OCI-LY7 (cell line): ENCODE data around the gene GALNT6. TPM values are rescaled to one million over a fixed set of nuclear protein-coding genes. Genes with fewer than 3 reads are reported as not detected.

Source experiments
- BruUV-seq: library from RNA; stranded (reverse); fragments of 400-500 nt; replicated peaks from 2 replicates; lab custom pipeline; 2021; lab: Mats Ljungman, UMichigan
- CTCF ChIA-PET: fragments of 300-600 bp; sonication (Branson Sonifier 250); formaldehyde crosslinking; loops from one replicate; lab custom pipeline; 2022; ENCODE audit warnings: antibody characterized with exemption; ENCODE audit not compliant: unreplicated experiment; lab: Charles Lee
- POLR2A ChIA-PET: fragments of 300-600 bp; sonication (Branson Sonifier 250); formaldehyde crosslinking; loops from one replicate; lab custom pipeline; 2022; ENCODE audit warnings: antibody characterized with exemption; lab: Charles Lee
- DNase-seq: peaks from one replicate; pipeline ENCODE4 v3.0.0-alpha.2; 2015; ENCODE audit warnings: low spot score
- H2AFZ ChIP-seq: fragments of 200-600 bp; sonication (generic), shearing (Covaris generic); 2 replicates; pipeline ENCODE4 v1.6.1; 2014; ENCODE audit warnings: mild to moderate bottlenecking, antibody characterized with exemption, low read length, moderate library complexity
- H3K27ac ChIP-seq: fragments of 200-600 bp; sonication (generic); 2 replicates; pipeline ENCODE4 v1.5.1; 2014; ENCODE audit warnings: mixed run types, low read depth, mild to moderate bottlenecking, moderate library complexity, low read length, inconsistent platforms; ENCODE audit not compliant: poor library complexity, severe bottlenecking
- H3K36me3 ChIP-seq: fragments of 200-600 bp; sonication (generic); 2 replicates; pipeline ENCODE4 v1.6.1; 2014; ENCODE audit warnings: mild to moderate bottlenecking, antibody characterized with exemption, low read length, moderate library complexity, mixed read lengths; ENCODE audit not compliant: insufficient read depth
- H3K4me1 ChIP-seq: fragments of 200-600 bp; sonication (generic); 2 replicates; pipeline ENCODE4 v1.5.1; 2014; ENCODE audit warnings: mild to moderate bottlenecking, low read length; ENCODE audit not compliant: insufficient read depth, poor library complexity, severe bottlenecking
- H3K4me2 ChIP-seq: fragments of 200-600 bp; sonication (generic); 2 replicates; pipeline ENCODE4 v1.6.1; 2014; ENCODE audit warnings: mild to moderate bottlenecking, low read length
- H3K4me3 ChIP-seq: fragments of 200-600 bp; sonication (generic); 2 replicates; pipeline ENCODE4 v1.5.1; 2014; ENCODE audit warnings: mild to moderate bottlenecking, low read depth, low read length; ENCODE audit not compliant: poor library complexity, severe bottlenecking
- H3K79me2 ChIP-seq: fragments of 200-600 bp; sonication (generic); 2 replicates; pipeline ENCODE4 v1.6.1; 2016; ENCODE audit warnings: low read depth, mild to moderate bottlenecking, low read length, moderate library complexity, mixed read lengths; ENCODE audit not compliant: insufficient read depth
- H3K9me2 ChIP-seq: fragments of 200-600 bp; sonication (generic); 2 replicates; pipeline ENCODE4 v1.6.1; 2016; ENCODE audit warnings: mild to moderate bottlenecking, low read length, mixed read lengths; ENCODE audit not compliant: insufficient read depth
- H3K9me3 ChIP-seq: fragments of 200-600 bp; sonication (generic); 2 replicates; pipeline ENCODE4 v1.6.1; 2014; ENCODE audit warnings: mild to moderate bottlenecking, mixed run types, low read length, mixed read lengths
- H4K20me1 ChIP-seq: fragments of 200-600 bp; sonication (generic); 2 replicates; pipeline ENCODE4 v1.6.1; 2014; ENCODE audit warnings: mild to moderate bottlenecking, antibody characterized with exemption, low read length, moderate library complexity, mixed read lengths; ENCODE audit not compliant: insufficient read depth
- EZH2phosphoT487 ChIP-seq: fragments of 200-600 bp; sonication (generic); IDR thresholded peaks from 2 replicates; pipeline ENCODE4 v1.6.1; 2018; ENCODE audit warnings: low read depth, borderline replicate concordance, mild to moderate bottlenecking, mixed run types, antibody characterized with exemption, low read length, moderate library complexity, mixed read lengths
- intact Hi-C: fragments of 100-400 bp; cut with micrococcal nuclease; formaldehyde crosslinking; loops from one replicate; pipeline ENCODE4 v1.10.0; 2022; ENCODE audit not compliant: unreplicated experiment
- total RNA-seq, 2 experiments: library from RNA; depleted of rRNA in 1 of 2; stranded (reverse); fragments of >200 nt in 1 of 2; shearing (Covaris generic) in 1 of 2; gene quantifications; 2 replicates each; pipeline ENCODE4 v1.2.3, GENCODE V29; 2014 to 2022
- TF ChIP-seq, protein P1 (sequence below): fragments of 200-600 bp; sonication (generic); conservative IDR thresholded peaks from 2 replicates; pipeline ENCODE4 v1.5.1; 2014; ENCODE audit warnings: mild to moderate bottlenecking, antibody characterized with exemption, low read length, moderate library complexity, mixed read lengths

GALNT6 gene
- total RNA-seq, 2 experiments from 2014 or later = 1.4 to 4.8 TPM

DNA sequence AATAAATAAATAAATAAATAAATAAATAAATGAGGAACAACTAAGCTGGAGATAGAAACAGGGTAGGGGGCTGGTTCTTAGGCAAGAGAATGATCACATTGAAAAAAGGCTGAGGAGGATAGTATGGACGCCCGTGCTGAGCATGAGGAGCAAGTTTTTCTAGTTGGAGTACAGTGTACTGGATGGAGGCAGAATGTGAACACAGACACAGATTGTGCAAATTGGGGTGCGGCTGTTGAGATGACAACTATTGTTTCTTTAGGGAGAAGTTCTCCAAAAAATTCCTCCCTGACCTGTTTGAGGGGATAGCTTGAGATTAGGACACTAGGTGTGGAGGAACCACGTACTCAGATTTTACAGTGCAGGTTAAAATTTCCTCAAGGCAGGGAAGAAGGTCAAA is 66.3 kb downstream of the GALNT6 start:
- TF ChIP-seq, protein P1, sequence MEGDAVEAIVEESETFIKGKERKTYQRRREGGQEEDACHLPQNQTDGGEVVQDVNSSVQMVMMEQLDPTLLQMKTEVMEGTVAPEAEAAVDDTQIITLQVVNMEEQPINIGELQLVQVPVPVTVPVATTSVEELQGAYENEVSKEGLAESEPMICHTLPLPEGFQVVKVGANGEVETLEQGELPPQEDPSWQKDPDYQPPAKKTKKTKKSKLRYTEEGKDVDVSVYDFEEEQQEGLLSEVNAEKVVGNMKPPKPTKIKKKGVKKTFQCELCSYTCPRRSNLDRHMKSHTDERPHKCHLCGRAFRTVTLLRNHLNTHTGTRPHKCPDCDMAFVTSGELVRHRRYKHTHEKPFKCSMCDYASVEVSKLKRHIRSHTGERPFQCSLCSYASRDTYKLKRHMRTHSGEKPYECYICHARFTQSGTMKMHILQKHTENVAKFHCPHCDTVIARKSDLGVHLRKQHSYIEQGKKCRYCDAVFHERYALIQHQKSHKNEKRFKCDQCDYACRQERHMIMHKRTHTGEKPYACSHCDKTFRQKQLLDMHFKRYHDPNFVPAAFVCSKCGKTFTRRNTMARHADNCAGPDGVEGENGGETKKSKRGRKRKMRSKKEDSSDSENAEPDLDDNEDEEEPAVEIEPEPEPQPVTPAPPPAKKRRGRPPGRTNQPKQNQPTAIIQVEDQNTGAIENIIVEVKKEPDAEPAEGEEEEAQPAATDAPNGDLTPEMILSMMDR = no peak
- no peak for TF ChIP-seq EZH2phosphoT487
- peaks cover 73% of the 10 kb centered on the region for H3K4me1 ChIP-seq
- intact Hi-C loops = loop anchor here (1.0 to 5.0 kb wide), 3 partner anchors 44 to 398 kb away; a partner anchor contains a TSS
- H3K9me3 ChIP-seq = no peaks in the 10 kb centered on the region
- no peak overlapping the region for H3K4me3 ChIP-seq
- no peak overlapping the region for H3K27ac ChIP-seq
- no peaks in the 10 kb centered on the region for H4K20me1 ChIP-seq
- POLR2A ChIA-PET = interaction anchor here (0.7 kb wide), 1 partner anchor 19 kb away, joined by 3 read pairs; no protein-coding TSS in a partner anchor
- no TSS peak for BruUV-seq
- no peaks in the 10 kb centered on the region for H3K9me2 ChIP-seq
- CTCF ChIA-PET = no interaction called here
- no peak overlapping the region for H3K4me2 ChIP-seq
- H3K79me2 ChIP-seq = no peaks in the 10 kb centered on the region
- H3K36me3 ChIP-seq = no peaks in the 10 kb centered on the region
- DNase-seq = no peak
- H2AFZ ChIP-seq = no peak overlapping the region

DNA sequence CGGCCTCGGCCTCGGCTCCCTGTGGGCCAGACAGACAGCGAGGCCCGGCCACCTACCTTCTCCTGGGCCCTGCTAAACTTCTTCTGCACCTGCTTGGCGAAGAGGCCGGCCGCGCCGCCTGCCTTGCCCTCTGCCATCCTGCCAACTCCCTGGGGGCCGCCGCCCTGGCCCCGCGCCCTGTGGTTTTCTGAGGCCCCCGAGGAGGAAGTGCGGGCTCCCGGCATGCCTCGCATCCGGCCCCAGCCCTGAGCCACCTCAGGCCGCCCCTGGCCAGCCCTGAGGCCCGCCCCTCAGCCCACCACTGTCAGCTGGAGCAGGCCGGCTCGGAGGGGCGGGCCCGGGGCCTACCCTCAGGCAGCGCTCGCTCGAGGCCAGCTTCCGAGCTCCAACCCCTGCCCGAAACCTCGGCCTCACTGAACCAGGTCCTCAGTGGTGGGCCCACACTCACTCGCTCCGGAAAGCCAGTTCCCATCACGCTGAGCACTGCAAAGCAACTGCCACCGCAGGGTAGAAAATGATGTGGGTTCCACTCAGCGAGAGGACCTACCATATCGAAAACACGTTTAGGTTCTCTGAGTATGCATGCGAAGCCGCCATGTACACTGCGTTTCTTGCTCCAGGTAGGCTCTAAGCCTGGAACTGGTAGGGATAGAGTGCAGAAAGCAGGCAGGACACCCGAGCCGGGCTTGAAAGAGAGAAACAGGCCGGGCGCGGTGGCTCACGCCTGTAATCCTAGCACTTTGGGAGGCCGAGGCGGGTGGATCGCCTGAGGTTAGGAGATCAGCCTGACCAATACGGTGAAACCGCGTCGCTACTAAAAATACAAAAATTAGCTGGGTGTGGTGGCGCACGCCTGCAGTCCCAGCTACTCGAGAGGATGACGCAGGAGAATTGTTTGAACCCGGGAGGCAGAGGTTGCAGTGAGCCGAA is 67.0 kb downstream of the GALNT6 start, which contains the start of gene BIN2:
TSS of gene BIN2 (minus strand) at position 209 of the 930 bp plus-strand sequence. CDS start at position 137, 72 bp downstream.
- Histone ChIP-seq H3K4me3 (peak within 1 kb of the TSS; percentile 67), H3K27ac (peak within 1 kb of the TSS; percentile 24), H3K36me3 (no peaks in the 10 kb centered on the region), H4K20me1 (no peaks in the 10 kb centered on the region), H3K9me2 (no peaks in the 10 kb centered on the region), H2AFZ (peak within 1 kb of the TSS; percentile 62), H3K79me2 (no peaks in the 10 kb centered on the region), H3K4me2 (peak within 1 kb of the TSS; percentile 85), H3K9me3 (no peaks in the 10 kb centered on the region), H3K4me1 (peaks cover 80% of the 10 kb centered on the region)
- ChIA-PET POLR2A (interaction anchor here (1.1 kb wide), 1 partner anchor 10 kb away, joined by 4 read pairs; no protein-coding TSS in a partner anchor), CTCF (no interaction called here)
- DNase-seq = peak; percentile 87
- no peak for TF ChIP-seq EZH2phosphoT487
- TF ChIP-seq, protein P1 = no peak
- BruUV-seq = no TSS peak
- intact Hi-C loops = loop anchor here (1.0 to 5.0 kb wide), 4 partner anchors 45 to 397 kb away; partner anchors contain the start of gene SMAGP
